Testis (tissue), 3 donors: ENCODE measurements around the gene RDH12. TPM values are rescaled to one million over a fixed set of nuclear protein-coding genes. Genes with fewer than 3 reads are reported as not detected.

ENCODE experiments used
- DNase-seq: peaks from one replicate; pipeline ENCODE4 v3.0.0-alpha.2; 2019
- H3K27ac ChIP-seq, 2 donors: fragments of 200-600 bp; sonication (generic); one replicate each; pipeline ENCODE4 v1.5.1; 2019
- H3K27me3 ChIP-seq: fragments of 200-600 bp; sonication (generic); one replicate; pipeline ENCODE4 v1.5.1; 2019
- H3K36me3 ChIP-seq: fragments of 200-600 bp; sonication (generic); one replicate; pipeline ENCODE4 v1.5.1; 2017; ENCODE audit warnings: low read depth; ENCODE audit errors: missing control alignments
- H3K4me1 ChIP-seq: fragments of 200-600 bp; sonication (generic); one replicate; pipeline ENCODE4 v1.5.1; 2019
- H3K4me3 ChIP-seq, 2 donors: fragments of 200-600 bp; sonication (generic); one replicate each; pipeline ENCODE4 v1.5.1; 2017 to 2019
- H3K9me3 ChIP-seq: fragments of 200-600 bp; sonication (generic); one replicate; pipeline ENCODE4 v1.5.1; 2017
- CTCF ChIP-seq, 3 experiments: fragments of 450-650 bp in 2 of 3; fragments of 200-600 bp in 1 of 3; sonication (generic) in 1 of 3; IDR thresholded peaks; one replicate each; pipeline ENCODE4 v1.5.1; 2016 to 2019; ENCODE audit warnings: antibody characterized with exemption in 3 of 3, mild to moderate bottlenecking in 2 of 3, moderate library complexity in 1 of 3
- POLR2A ChIP-seq: fragments of 450-650 bp; IDR thresholded peaks from one replicate; pipeline ENCODE4 v1.6.1; 2017; ENCODE audit warnings: antibody characterized with exemption, mild to moderate bottlenecking, moderate library complexity
- WGBS, 2 donors: methylation state at CpG; one replicate each; pipeline ENCODE4 v1.1.5; 2018; 5-methylcytosine and 5-hydroxymethylcytosine counted together
- intact Hi-C: fragments of 100-400 bp; cut with DNase I; formaldehyde crosslinking; loops from one replicate; pipeline ENCODE4 v1.15.1; 2023; ENCODE audit warnings: low total_unique reads
- polyA plus RNA-seq: library from polyadenylated mRNA; stranded (reverse); fragments of 350-450 nt; fragmentation: Illumina TruSeq; extraction: RNeasy Lipid Tissue Mini Kit (QIAGEN cat#74804); gene quantifications from one replicate; pipeline ENCODE4 v1.2.3, GENCODE V29; 2014; ENCODE audit warnings: low read depth, low replicate concordance; ENCODE audit not compliant: insufficient read depth
- total RNA-seq, 2 donors: library from RNA; depleted of rRNA; stranded (reverse); fragments of >200 nt; gene quantifications; one replicate each; pipeline ENCODE4 v1.2.3, GENCODE V29; 2016

Gene RDH12
- total and polyA plus RNA-seq, 3 donors from 2014 or later, result 0.37 to 0.63 (median 0.40) TPM

GRCh38 chr14:67666750-67667449, 34.8 kb upstream of the RDH12 start:
- no peaks in the 10 kb centered on the region for H3K27me3 ChIP-seq
- TF ChIP-seq CTCF (IDR thresholded peaks at IDR 0.05), result peak; percentile 39 to 48 (median 47)
- no peak for TF ChIP-seq POLR2A
- peak; percentile 27 for DNase-seq
- H3K9me3 ChIP-seq, result no peaks in the 10 kb centered on the region
- no peaks in the 10 kb centered on the region for H3K4me1 ChIP-seq
- intact Hi-C loops, result no loop called here
- no peaks in the 10 kb centered on the region for H3K36me3 ChIP-seq
- no peak overlapping the region for H3K27ac ChIP-seq
- WGBS, 2 donors, result 35 to 39% methylated on average over 1 of the region's 1 CpG
- no peak overlapping the region for H3K4me3 ChIP-seq

GRCh38 chr14:67668559-67668958, 33.1 kb upstream of the RDH12 start:
- DNase-seq, result no peak
- TF ChIP-seq POLR2A (no peak), CTCF (IDR thresholded peaks at IDR 0.05) (no peak)
- Histone ChIP-seq H3K27me3 (no peaks in the 10 kb centered on the region), H3K4me1 (peaks cover 10% of the 10 kb centered on the region), H3K4me3 (no peak overlapping the region), H3K27ac (no peak overlapping the region), H3K36me3 (no peaks in the 10 kb centered on the region), H3K9me3 (no peaks in the 10 kb centered on the region)
- intact Hi-C loops, result no loop called here

DNA sequence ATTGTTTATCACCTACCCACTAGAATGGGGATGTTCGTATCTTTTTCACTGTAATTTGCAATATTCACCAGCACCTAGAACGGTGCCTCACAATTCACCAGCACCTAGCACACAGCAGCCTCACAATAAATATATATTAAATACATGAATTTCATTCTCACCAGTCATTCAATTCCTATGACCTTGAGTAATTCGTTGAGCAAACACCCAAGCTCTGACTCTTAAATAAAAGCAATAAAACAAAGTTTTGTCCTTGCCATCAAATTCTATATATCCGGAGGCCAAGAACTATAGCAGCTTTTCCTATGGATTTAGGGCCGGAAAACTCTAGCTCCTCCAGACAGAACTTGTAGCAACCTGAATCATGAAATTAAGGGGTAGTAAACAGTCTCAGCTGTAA, 28.2 kb upstream of the RDH12 start:
- Histone ChIP-seq H3K4me1 (peaks cover 17% of the 10 kb centered on the region), H3K36me3 (no peaks in the 10 kb centered on the region), H3K9me3 (no peaks in the 10 kb centered on the region), H3K27ac (no peak overlapping the region), H3K4me3 (peak overlapping the region; percentile 82 to 96), H3K27me3 (no peaks in the 10 kb centered on the region)
- WGBS, 2 donors, result 22 to 27% methylated on average over 5 of the region's 5 CpGs
- intact Hi-C loops, result no loop called here
- no peak for DNase-seq
- TF ChIP-seq CTCF (IDR thresholded peaks at IDR 0.05) (no peak), POLR2A (no peak)

GRCh38 chr14:67674139-67674479, 27.6 kb upstream of the RDH12 start:
- no peak for TF ChIP-seq POLR2A
- peak in 1 of 3 experiments; percentile 17 for TF ChIP-seq CTCF (IDR thresholded peaks at IDR 0.05)
- DNase-seq, result peak; percentile 86
- no peaks in the 10 kb centered on the region for H3K36me3 ChIP-seq
- 0 to 1% methylated on average over 19 to 25 of the region's 25 CpGs for WGBS, 2 donors
- intact Hi-C loops, result no loop called here
- no peaks in the 10 kb centered on the region for H3K27me3 ChIP-seq
- peak overlapping the region; percentile 97 to 100 for H3K27ac ChIP-seq
- peaks cover 17% of the 10 kb centered on the region for H3K4me1 ChIP-seq
- peak overlapping the region; percentile 82 to 96 for H3K4me3 ChIP-seq
- H3K9me3 ChIP-seq, result no peaks in the 10 kb centered on the region
